ENCODE measurements around the gene ARHGAP19.
"Not testable (repeated sequence)": the region's sequence is repeated elsewhere in the genome, so short reads cannot be mapped to it uniquely, and the experiment has no call there.

Gene ARHGAP19

DNA sequence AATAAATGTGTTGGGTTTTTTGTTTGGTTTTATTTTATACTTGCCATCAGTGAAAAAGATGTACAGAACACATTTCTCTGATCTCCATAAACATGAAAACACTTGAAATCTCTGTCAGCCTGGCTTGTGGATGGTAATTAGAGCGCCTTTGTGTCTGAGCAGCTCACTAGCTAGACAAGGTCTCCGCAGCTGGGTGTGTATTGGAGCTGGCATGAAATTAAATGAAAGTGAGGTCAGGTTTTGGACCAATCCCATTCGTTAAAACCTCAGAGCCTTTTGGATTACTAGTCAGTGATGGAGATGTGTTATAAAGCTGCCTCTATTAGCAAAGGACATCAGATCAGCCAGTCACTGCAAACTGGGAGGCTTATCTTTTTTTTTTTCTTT lies 29.4 kb upstream of the ARHGAP19 start:
- in situ Hi-C loops (cut with MboI; ENCODE audit: low sequenced_read_pairs) = no loop called here

- in situ Hi-C loops (cut with MboI; ENCODE audit: low sequenced_read_pairs) = no loop called here
These were observed 28.8 kb upstream of the ARHGAP19 start for GRCh38 chr10:97321032-97321803.

GRCh38 chr10:97320480-97321031 lies 28.1 kb upstream of the ARHGAP19 start:
- in situ Hi-C loops (cut with MboI; ENCODE audit: low sequenced_read_pairs) = no loop called here

DNA sequence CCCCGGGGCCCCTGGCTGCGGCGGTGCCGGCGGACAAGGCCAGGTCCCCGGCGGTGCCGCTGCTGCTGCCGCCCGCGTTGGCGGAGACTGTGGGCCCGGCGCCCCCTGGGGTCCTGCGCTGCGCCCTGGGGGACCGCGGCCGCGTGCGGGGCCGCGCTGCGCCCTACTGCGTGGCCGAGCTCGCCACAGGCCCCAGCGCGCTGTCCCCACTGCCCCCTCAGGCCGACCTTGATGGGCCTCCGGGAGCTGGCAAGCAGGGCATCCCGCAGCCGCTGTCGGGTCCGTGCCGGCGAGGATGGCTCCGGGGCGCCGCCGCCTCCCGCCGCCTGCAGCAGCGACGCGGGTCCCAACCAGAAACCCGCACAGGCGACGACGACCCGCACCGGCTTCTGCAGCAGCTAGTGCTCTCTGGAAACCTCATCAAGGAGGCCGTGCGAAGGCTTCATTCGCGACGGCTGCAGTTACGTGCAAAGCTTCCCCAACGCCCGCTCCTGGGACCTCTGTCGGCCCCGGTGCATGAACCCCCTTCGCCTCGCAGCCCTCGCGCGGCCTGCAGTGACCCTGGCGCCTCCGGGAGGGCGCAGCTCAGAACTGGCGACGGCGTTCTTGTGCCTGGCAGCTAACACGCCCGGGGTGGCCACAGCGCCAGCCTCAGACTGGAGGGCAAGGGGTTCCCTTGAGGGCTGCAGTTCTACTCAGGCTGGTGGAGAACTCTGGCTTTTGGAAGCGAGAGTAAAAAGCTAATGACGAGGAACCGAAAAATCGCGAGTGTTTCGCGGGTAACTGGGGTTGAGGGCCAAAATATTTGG lies 27.4 kb upstream of the ARHGAP19 start:
- in situ Hi-C loops (cut with MboI; ENCODE audit: low sequenced_read_pairs) = no loop called here

DNA sequence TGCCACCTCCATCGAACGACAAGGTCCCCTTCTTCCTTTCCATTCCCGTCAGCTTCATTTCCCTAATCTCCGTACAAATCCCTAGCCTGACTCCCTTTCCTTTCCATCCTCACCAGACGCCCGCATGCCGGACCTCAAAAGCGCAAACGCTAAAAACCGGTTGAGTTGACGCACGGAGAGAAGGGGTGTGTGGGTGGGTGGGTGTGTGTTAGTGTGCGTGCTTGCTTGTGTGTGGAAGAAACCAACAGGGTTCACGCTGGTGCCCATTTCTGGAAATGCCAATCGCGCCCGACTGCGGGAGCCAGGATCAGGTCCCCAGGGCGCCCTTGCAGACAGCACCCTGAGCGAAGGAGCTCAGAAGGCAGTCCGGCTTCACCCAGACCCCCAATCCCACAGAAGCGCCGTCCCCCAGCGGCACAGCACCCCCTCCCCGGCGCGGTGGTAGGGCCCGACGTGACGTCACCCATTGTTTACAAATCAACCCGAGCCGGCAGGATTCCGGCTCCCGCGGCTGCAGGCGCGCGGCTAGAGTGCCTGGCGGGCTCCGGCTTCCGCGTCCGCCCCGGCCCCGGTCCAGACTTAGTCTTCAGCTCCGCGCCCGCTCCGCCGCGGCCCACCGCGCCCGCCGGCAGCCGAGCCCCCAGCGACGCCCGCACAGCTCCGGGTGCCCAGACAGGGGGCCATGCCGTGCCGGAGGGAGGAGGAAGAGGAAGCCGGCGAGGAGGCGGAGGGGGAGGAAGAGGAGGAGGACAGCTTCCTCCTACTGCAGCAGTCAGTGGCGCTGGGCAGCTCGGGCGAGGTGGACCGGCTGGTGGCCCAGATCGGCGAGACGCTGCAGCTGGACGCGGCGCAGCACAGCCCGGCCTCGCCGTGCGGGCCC lies 26.6 kb upstream of the ARHGAP19 start, which contains the start of gene FRAT1:
TSS of gene FRAT1 (plus strand) at position 500 of the 880 bp plus-strand sequence. CDS start at position 683, 183 bp downstream.
- in situ Hi-C loops (cut with MboI; ENCODE audit: low sequenced_read_pairs) = no loop called here

DNA sequence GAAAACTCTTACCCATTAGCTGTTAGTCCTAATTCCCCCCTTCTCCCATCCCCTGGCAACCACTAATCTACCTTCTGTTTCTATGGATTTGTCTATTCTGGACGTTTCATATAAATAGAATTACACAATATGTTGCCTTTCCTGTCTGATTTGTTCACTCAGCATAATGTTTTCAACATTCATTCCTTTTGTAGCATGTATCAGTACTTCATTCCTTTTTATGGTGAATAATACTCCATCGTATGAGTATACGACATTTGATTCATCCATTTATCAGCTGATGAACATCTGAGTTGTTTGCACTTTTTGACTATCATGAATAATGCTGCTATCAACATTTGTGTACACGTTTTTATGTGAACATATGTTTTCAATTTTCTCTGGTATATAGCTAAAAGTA lies 22.2 kb upstream of the ARHGAP19 start:
- in situ Hi-C loops (cut with MboI; ENCODE audit: low sequenced_read_pairs) = no loop called here

DNA sequence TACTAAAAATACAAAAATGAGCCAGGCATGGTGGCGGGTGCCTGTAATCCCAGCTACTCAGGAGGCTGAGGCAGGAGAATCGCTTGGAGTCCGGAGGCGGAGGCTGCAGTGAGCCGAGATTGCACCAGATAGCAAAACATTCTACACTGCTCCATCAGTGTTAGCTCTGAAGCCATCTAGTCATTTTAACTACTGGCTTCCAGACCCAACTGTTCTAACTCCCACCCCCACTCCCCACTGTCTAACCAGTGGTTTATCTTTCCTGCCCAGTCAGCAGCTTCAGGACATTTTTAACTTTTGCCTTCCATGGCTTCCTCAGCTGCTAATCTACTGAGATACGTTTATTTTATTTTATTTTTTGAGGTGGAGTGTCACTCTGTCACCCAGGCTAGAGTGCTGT lies 20.5 kb upstream of the ARHGAP19 start:
- in situ Hi-C loops (cut with MboI; ENCODE audit: low sequenced_read_pairs) = no loop called here

DNA sequence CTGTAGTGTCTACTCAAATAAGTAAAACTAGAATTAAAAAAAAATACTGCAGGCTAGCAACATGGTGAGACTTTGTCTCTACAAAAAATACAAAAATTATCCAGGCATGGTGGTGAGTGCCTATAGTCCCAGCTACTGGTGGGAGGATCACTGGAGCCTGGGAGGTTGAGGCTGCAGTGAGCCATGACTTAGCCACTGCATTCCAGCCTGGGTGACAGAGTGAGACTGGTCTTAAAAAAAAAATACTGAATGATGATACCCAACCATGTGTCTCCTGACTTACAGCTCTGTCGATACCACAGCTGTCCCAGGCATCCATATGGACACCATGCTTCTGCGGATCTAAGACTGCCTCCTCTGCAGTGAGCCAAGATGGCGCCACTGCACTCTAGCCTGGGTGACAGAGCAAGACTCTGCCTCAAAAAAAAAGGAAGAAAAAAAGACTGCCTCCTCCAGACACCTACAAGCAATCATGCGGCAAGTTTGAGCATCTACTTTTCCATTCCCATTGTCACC lies 18.7 kb upstream of the ARHGAP19 start:
- in situ Hi-C loops (cut with MboI; ENCODE audit: low sequenced_read_pairs) = no loop called here

DNA sequence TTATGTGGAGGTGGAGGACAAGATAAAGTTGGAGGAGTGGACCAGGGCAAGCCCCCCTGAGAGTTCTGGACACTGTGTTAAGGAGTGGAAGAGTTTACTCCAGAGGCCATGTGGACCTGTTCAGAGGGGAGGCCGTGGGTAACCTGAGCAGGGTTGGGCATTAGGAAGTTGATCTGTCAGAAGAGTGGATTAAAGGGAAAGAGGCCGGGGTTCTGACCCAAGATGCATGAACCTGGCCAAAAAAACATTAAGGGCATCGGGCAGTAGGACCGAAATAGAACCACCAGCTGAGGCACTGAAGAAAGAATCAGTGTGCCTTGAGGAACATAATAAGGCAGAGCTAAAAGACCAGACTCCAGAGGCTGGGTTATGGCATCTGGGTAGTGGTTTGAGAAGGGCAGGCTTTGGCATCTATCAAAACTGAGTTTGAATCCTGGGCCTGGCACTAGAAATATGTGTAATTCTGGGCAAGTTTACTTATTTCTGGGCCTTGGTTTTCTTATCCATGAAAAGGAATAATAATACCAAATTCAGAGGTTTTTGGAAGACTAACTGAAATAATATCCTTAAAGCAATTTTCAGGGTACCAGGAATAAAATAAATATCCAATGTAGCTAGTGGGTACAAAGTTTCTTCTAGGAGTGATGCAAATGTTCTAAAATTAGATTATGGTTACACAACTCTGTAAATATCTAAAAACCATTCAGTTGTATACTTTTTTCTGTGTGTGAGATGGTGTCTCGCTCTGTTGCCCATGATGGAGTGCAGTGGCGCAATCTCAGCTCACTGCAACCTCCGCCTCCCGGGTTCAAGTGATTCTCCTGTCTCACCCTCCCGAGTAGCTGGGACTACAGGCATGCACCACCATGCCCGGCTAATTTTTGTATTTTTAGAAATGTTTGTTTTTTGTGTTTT lies 15.7 kb upstream of the ARHGAP19 start:
- in situ Hi-C loops (cut with MboI; ENCODE audit: low sequenced_read_pairs) = no loop called here

DNA sequence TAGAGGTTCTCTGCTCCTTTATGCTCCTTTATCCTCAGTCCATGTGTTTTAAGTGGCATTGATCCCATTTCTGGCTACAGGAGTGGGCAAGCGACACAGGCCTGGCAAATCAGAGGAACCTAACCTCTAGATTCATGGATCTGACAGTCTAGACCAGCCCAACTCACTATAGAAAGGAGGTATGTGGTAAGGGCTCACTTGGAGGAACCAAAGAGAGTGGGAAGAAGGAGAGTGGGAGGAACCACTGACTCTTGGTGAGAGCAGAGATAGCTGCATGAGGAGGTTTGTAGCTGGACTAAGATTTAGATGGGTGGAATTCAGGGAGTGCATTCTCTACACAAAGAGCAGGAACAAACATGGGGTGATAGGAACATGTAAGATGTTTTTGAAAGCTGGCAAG lies 15.0 kb upstream of the ARHGAP19 start:
- in situ Hi-C loops (cut with MboI; ENCODE audit: low sequenced_read_pairs) = no loop called here

DNA sequence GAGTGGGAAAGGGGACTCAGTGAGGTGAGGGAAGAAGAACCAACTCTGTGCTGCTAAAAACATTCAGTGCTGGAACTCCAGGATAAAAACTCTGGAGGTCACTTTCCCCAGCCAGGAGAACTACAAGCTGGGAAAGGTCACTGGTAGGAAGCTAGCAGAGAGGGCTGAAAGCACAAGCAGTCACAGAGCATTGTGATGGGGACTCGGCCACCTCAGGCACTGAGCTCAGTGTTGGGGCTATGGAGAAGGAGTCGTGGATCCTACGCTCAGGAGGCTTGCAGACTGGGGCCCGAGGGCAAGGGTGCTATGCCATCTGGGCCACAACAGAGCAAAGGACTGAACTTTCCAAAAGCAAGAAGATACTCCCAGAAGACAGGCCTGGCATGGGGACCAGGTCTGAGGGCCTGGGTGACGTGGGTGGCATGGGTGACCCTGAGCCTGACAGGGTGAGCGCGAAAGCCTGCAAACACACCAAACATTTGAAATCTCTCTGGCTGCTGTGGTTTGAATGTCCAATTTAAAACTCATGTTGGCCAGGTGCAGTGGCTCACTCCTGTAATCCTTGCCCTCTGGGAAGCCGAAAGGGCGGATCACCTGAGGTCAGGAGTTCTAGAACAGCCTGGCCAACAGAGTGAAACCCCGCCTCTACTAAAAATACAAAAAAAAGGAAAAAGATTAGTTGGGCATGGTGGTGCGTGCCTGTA lies 9.8 kb upstream of the ARHGAP19 start:
- in situ Hi-C loops (cut with MboI; ENCODE audit: low sequenced_read_pairs) = no loop called here

- in situ Hi-C loops (cut with MboI; ENCODE audit: low sequenced_read_pairs) = no loop called here
These were observed 8.5 kb upstream of the ARHGAP19 start for GRCh38 chr10:97300980-97301379.

- in situ Hi-C loops (cut with MboI; ENCODE audit: low sequenced_read_pairs) = no loop called here
These were observed 5.8 kb upstream of the ARHGAP19 start for GRCh38 chr10:97298223-97298571.

DNA sequence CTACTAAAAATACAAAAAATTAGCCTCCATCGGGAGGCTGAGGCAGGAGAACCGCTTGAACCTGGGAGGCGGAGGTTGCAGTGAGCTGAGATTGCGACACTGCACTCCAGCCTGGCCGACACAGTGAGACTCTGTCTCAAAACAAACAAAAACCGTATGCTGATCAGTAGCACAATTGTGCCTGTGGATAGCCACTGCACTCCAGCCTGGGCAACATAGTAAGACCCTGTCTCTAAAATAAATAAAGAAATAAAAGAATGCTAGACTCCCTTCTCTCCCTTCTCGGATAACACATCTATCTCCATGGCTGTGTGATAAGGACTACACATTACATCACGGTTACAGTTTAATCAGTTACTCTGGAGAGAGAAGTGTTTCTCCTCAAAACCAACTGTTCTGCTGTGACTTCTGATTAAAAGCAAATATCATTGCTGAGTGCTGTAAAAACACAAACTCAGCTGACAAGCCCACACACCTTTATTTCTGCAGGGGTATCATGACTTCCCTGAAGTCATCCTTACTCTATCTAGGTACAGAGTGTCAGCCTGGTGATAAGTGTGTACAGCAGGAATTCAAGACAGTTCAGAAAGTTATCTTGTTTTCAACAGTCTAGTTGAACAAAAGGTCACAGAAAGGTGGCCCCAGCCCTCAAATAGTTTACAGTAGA lies 5.3 kb upstream of the ARHGAP19 start:
- in situ Hi-C loops (cut with MboI; ENCODE audit: low sequenced_read_pairs) = no loop called here

DNA sequence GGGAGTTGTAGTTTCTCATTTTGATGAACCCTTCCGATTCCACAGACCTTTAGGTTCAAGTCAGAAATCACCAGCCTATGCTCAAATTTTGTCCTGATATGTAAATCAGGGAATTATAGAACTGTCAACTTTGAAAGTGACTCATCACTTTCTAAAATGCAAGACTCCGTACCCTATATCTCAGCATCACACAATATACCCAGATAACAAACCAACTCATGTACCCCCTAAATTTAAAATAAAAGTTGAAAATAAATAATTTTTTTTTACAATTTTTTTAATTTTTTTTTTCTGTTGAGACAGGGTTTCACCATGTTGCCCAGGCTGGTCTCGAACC lies 393 bp upstream of the ARHGAP19 start:
- in situ Hi-C loops (cut with MboI; ENCODE audit: low sequenced_read_pairs) = no loop called here

DNA sequence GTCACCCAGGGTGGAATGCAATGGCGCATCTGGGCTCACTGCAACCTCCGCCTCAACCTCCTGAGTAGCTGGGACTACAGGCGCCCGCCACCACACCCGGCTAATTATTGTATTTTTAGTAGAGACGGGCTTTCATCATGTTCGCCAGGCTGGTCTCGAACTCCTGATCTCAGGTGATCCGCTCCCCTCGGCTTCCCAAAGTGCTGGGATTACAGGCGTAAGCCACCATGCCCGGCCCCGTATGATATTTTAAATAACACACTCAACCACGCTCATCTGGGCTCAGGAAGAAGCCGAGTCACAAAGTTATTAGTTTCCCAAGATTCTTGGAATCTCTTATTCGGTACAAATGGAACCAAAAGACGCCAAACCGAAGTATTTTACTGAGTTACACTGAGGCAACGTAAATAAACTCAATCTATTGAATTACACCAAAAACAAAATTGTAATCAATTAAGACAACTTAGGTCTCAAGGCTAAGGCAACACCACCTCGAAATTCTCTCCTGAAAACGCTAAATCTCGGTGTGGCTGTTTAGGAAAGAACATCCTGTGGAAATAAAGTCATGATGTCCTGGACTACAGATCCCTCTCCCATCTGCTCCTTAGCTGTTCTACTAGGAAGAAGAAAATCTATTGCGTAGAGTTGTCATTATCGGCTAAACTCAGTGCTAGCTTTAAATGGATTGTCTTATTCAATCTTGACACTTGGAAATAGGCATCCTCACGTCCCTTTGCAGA lies 910 bp downstream of the ARHGAP19 start:
- in situ Hi-C loops (cut with MboI; ENCODE audit: low sequenced_read_pairs) = no loop called here

GRCh38 chr10:97290576-97291356 lies 1.7 kb downstream of the ARHGAP19 start:
- in situ Hi-C loops (cut with MboI; ENCODE audit: low sequenced_read_pairs) = not testable (repeated sequence)

Measured in HL-60/S4 (cell line).